H1 (cell line): Measurements from ENCODE around the gene ENTREP3. TPM values are rescaled to one million over a fixed set of nuclear protein-coding genes. Genes with fewer than 3 reads are reported as not detected.

ENCODE experiments used
- CTCF ChIA-PET: fragments of 300-600 bp; sonication (Branson Sonifier 250); formaldehyde crosslinking; loops from one replicate; lab custom pipeline; 2021; ENCODE audit not compliant: partially characterized antibody; lab: Charles Lee
- POLR2A ChIA-PET: fragments of 300-600 bp; sonication (Branson Sonifier 250); formaldehyde crosslinking; loops from one replicate; lab custom pipeline; 2021; ENCODE audit warnings: inconsistent platforms; ENCODE audit not compliant: partially characterized antibody; lab: Charles Lee
- DNase-seq, 2 experiments: peaks; one replicate each; pipeline versions ENCODE4 v3.0.0 to v3.0.0-alpha.2; 2010 to 2022; ENCODE audit warnings: low spot score in 2 of 2, low read depth in 1 of 2, mixed read lengths in 1 of 2
- FAIRE-seq: peaks from 2 replicates; lab custom pipeline; 2011; peaks lifted over from hg19 to GRCh38; lab: Jason Lieb, UNC
- H2AFZ ChIP-seq: 2 replicates; pipeline ENCODE4 v1.8.1; 2012; ENCODE audit warnings: low read length, inconsistent platforms
- H2AK5ac ChIP-seq: 2 replicates; pipeline ENCODE4 v1.6.1; 2013; ENCODE audit warnings: low read depth, low read length
- H2BK120ac ChIP-seq: replicated peaks from 2 replicates; pipeline ENCODE3; 2013; ENCODE audit warnings: low read depth, low read length, inconsistent platforms
- H2BK12ac ChIP-seq: 2 replicates; pipeline ENCODE4 v1.6.1; 2013; ENCODE audit warnings: low read depth, low read length
- H2BK15ac ChIP-seq: 2 replicates; pipeline ENCODE4 v1.6.1; 2013; ENCODE audit warnings: low read length
- H2BK20ac ChIP-seq: 2 replicates; pipeline ENCODE4 v1.6.1; 2013; ENCODE audit warnings: low read length
- H2BK5ac ChIP-seq: 2 replicates; pipeline ENCODE4 v1.6.1; 2013; ENCODE audit warnings: low read depth, low read length
- H3K14ac ChIP-seq: 2 replicates; pipeline ENCODE4 v1.6.1; 2013; ENCODE audit warnings: inconsistent platforms; ENCODE audit not compliant: insufficient read length
- H3K18ac ChIP-seq: 2 replicates; pipeline ENCODE4 v1.6.1; 2013; ENCODE audit warnings: low read length; ENCODE audit errors: extremely low read depth
- H3K23ac ChIP-seq: 2 replicates; pipeline ENCODE4 v1.6.1; 2013; ENCODE audit warnings: inconsistent platforms; ENCODE audit not compliant: insufficient read length
- H3K23me2 ChIP-seq: 2 replicates; pipeline ENCODE4 v1.6.1; 2013; ENCODE audit warnings: low read depth, low read length
- H3K27ac ChIP-seq: 2 replicates; pipeline ENCODE4 v1.6.1; 2011; ENCODE audit warnings: low read depth, low read length, inconsistent platforms
- H3K27me3 ChIP-seq, 4 experiments: replicated peaks in 1 of 4; 1 replicate in 1 of 4; 2 replicates in 3 of 4; pipeline versions ENCODE4 v1.6.1 to v1.8.1; 2011 to 2013; ENCODE audit warnings: low read length in 3 of 4, mild to moderate bottlenecking in 3 of 4, inconsistent platforms in 2 of 4, mixed read lengths in 2 of 4, moderate library complexity in 1 of 4; ENCODE audit not compliant: control insufficient read depth in 3 of 4, insufficient read depth in 3 of 4; ENCODE audit errors: extremely low read depth in 1 of 4
- H3K36me3 ChIP-seq, 4 experiments: 2 replicates each; pipeline versions ENCODE4 v1.6.1 to v1.8.1; 2011 to 2013; ENCODE audit warnings: mild to moderate bottlenecking in 4 of 4, low read length in 3 of 4, moderate library complexity in 2 of 4, control low read depth in 1 of 4, inconsistent platforms in 1 of 4; ENCODE audit not compliant: insufficient read depth in 4 of 4, control insufficient read depth in 2 of 4
- H3K4ac ChIP-seq: replicated peaks from 2 replicates; pipeline ENCODE3; 2013; ENCODE audit warnings: low read length, low read depth, mixed read lengths, inconsistent platforms; ENCODE audit not compliant: insufficient read length
- H3K4me1 ChIP-seq, 4 experiments: replicated peaks in 1 of 4; 1 replicate in 1 of 4; 2 replicates in 3 of 4; pipeline versions ENCODE4 v1.6.1 to v1.8.1; 2011 to 2013; ENCODE audit warnings: low read length in 3 of 4, inconsistent platforms in 2 of 4, mixed read lengths in 1 of 4; ENCODE audit not compliant: insufficient read depth in 4 of 4, control insufficient read depth in 3 of 4
- H3K4me2 ChIP-seq, 2 experiments: 2 replicates each; pipeline versions ENCODE4 v1.6.1 to v1.8.1; 2011 to 2013; ENCODE audit warnings: low read depth in 2 of 2, low read length in 2 of 2, control low read depth in 1 of 2, inconsistent platforms in 1 of 2, mild to moderate bottlenecking in 1 of 2; ENCODE audit not compliant: insufficient read depth in 1 of 2
- H3K4me3 ChIP-seq, 4 experiments: fragments of 200-600, 300-600 bp in 1 of 4; sonication (generic), shearing (Covaris generic), sonication (Bioruptor Twin) in 1 of 4; 2 replicates each; pipeline versions ENCODE4 v1.5.1 to v1.8.1; 2011 to 2016; ENCODE audit warnings: low read length in 4 of 4, low read depth in 3 of 4, control low read depth in 2 of 4, inconsistent platforms in 2 of 4, mild to moderate bottlenecking in 2 of 4, mixed read lengths in 1 of 4, moderate library complexity in 1 of 4; ENCODE audit not compliant: insufficient read depth in 2 of 4; ENCODE audit errors: extremely low read depth in 1 of 4
- H3K56ac ChIP-seq: replicated peaks from 2 replicates; pipeline ENCODE3; 2013; ENCODE audit warnings: low read depth, mild to moderate bottlenecking, mixed read lengths, low read length, inconsistent platforms; ENCODE audit not compliant: insufficient read length
- H3K79me1 ChIP-seq: 2 replicates; pipeline ENCODE4 v1.6.1; 2013; ENCODE audit warnings: low read depth, low read length, control low read depth
- H3K79me2 ChIP-seq, 2 experiments: 2 replicates each; pipeline versions ENCODE4 v1.6.1 to v1.8.1; 2012 to 2013; ENCODE audit warnings: low read length in 2 of 2, mild to moderate bottlenecking in 2 of 2, inconsistent platforms in 1 of 2; ENCODE audit not compliant: insufficient read depth in 2 of 2, control insufficient read depth in 1 of 2
- H3K9ac ChIP-seq, 4 experiments: replicated peaks in 1 of 4; 1 replicate in 1 of 4; 2 replicates in 3 of 4; pipeline versions ENCODE4 v1.6.1 to v1.8.1; 2011 to 2013; ENCODE audit warnings: low read depth in 3 of 4, low read length in 3 of 4, control low read depth in 2 of 4, mild to moderate bottlenecking in 2 of 4, moderate library complexity in 2 of 4, inconsistent platforms in 1 of 4; ENCODE audit errors: extremely low read depth in 1 of 4
- H3K9me3 ChIP-seq, 2 experiments: 2 replicates each; pipeline versions ENCODE4 v1.6.1 to v1.8.1; 2012 to 2013; ENCODE audit warnings: mild to moderate bottlenecking in 2 of 2, moderate library complexity in 2 of 2, control low read depth in 1 of 2, inconsistent platforms in 1 of 2, low read depth in 1 of 2, low read length in 1 of 2, mixed read lengths in 1 of 2; ENCODE audit not compliant: insufficient read depth in 2 of 2
- H4K20me1 ChIP-seq, 2 experiments: replicated peaks in 1 of 2; 2 replicates each; pipeline versions ENCODE3 to v1.8.1; 2011 to 2013; ENCODE audit warnings: inconsistent platforms in 2 of 2, low read length in 2 of 2, mild to moderate bottlenecking in 1 of 2; ENCODE audit not compliant: insufficient read depth in 2 of 2, control insufficient read depth in 1 of 2
- H4K5ac ChIP-seq: 2 replicates; pipeline ENCODE4 v1.6.1; 2013; ENCODE audit warnings: low read length, low read depth, mixed read lengths, inconsistent platforms; ENCODE audit not compliant: insufficient read length
- H4K8ac ChIP-seq: 2 replicates; pipeline ENCODE4 v1.8.0; 2013; ENCODE audit warnings: mild to moderate bottlenecking, moderate library complexity, low read length, inconsistent platforms; ENCODE audit not compliant: insufficient read depth; ENCODE audit errors: extremely low read depth
- H4K91ac ChIP-seq: replicated peaks from 2 replicates; pipeline ENCODE3; 2013; ENCODE audit warnings: low read length, mixed read lengths, inconsistent platforms; ENCODE audit not compliant: insufficient read length
- BACH1 ChIP-seq: IDR thresholded peaks from 2 replicates; pipeline ENCODE4 v1.6.1; 2012; ENCODE audit warnings: low read length, improper control_type of control experiment
- CBX5 ChIP-seq: fragments of 300-800, 300-1000 bp; sonication (generic); IDR thresholded peaks from 2 replicates; pipeline ENCODE4 v1.7.1; 2016; ENCODE audit warnings: antibody characterized with exemption, low read length, low read depth
- CEBPB ChIP-seq: IDR thresholded peaks from 2 replicates; pipeline ENCODE4 v1.6.1; 2012; ENCODE audit warnings: low read depth, low read length
- GABPA ChIP-seq: IDR thresholded peaks from 2 replicates; pipeline ENCODE4 v1.6.1; 2011; ENCODE audit warnings: mild to moderate bottlenecking, low read length, moderate library complexity, borderline replicate concordance; ENCODE audit not compliant: insufficient read depth
- MAX ChIP-seq: IDR thresholded peaks from 2 replicates; pipeline ENCODE4 v1.6.1; 2012; ENCODE audit warnings: inconsistent platforms
- RBBP5 ChIP-seq: IDR thresholded peaks from 2 replicates; pipeline ENCODE4 v1.7.1; 2012; ENCODE audit warnings: low read depth, mild to moderate bottlenecking, inconsistent platforms, low read length, moderate library complexity, borderline replicate concordance
- SP2 ChIP-seq: IDR thresholded peaks from 2 replicates; pipeline ENCODE4 v1.6.1; 2012; ENCODE audit warnings: mild to moderate bottlenecking, low read length, inconsistent platforms
- SP4 ChIP-seq: IDR thresholded peaks from 2 replicates; pipeline ENCODE4 v1.6.1; 2012; ENCODE audit warnings: low read length, inconsistent platforms
- TCF12 ChIP-seq: IDR thresholded peaks from 2 replicates; pipeline ENCODE4 v1.6.1; 2011; ENCODE audit warnings: low read depth, mild to moderate bottlenecking, low read length
- YY1 ChIP-seq: IDR thresholded peaks from 2 replicates; pipeline ENCODE4 v1.6.1; 2011; ENCODE audit warnings: low read depth, mild to moderate bottlenecking, low read length
- WGBS, 2 experiments: shearing (Covaris generic) in 1 of 2; methylation state at CpG; one replicate each; pipeline versions ENCODE4 v1.1.6 to v1.1.7; 2013 to 2015; ENCODE audit warnings: low lambda C conversion rate in 2 of 2, mixed read lengths in 2 of 2, inconsistent platforms in 1 of 2, low coverage in 1 of 2, missing lambda C conversion rate in 1 of 2; ENCODE audit not compliant: insufficient replicate concordance in 2 of 2, insufficient coverage in 1 of 2, insufficient read length in 1 of 2; ENCODE audit errors: extremely low coverage in 1 of 2, missing lambda C conversion rate in 1 of 2; 5-methylcytosine and 5-hydroxymethylcytosine counted together
- polyA plus RNA-seq, 7 experiments: library from polyadenylated mRNA; depleted of rRNA in 3 of 7; stranded (reverse) in 5 of 7; unstranded in 2 of 7; fragments of >200 nt in 5 of 7; fragments of 200-250 nt in 2 of 7; gene quantifications; 1 replicate in 5 of 7; 2 replicates in 1 of 7; 4 replicates in 1 of 7; pipeline versions ENCODE4 v1.2.1 to v1.2.3, GENCODE V29; 2011 to 2013; ENCODE audit warnings: missing spikeins in 2 of 7, mixed read lengths in 2 of 7
- total RNA-seq: library from RNA; stranded (reverse); fragmentation: NEBNext Ultra II Directional; extraction: Animal tissue kit (Norgen Biotek cat#: 25700); gene quantifications from 2 replicates; pipeline ENCODE4 v1.2.1, GENCODE V29; 2021

ENTREP3 gene
- total and polyA plus RNA-seq, 2 of the 8 experiments (the other 6 are each of a cell fraction or from before 2014, with no cell fraction given), result 22.8 to 52.2 TPM

DNA sequence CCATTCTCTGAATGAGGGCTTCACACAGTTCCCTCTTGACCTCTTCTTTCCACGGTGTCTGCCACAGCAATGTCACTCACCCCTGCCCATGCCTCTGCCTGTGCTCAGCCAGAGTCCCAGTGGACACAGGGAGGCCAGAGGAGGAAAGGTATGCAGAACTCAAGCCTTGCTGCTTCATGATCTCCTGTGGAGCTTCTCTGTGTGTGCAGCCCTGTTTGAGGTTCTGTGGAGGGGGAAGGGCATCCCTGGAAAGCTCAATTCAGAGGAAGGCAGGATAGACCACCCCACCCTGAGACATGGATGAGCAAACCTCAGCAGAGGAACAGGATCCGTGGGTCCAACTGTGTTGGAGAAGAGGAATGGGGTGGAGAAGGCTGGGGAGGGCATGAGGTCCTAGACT, 24.0 kb upstream of the ENTREP3 start:
- Histone ChIP-seq H4K8ac (no peak overlapping the region), H2BK5ac (no peak overlapping the region), H3K4me2 (peak overlapping the region in 1 of 2 experiments; percentile 85; a peak in 1 of 4 replicates), H3K18ac (no peak overlapping the region), H3K27ac (no peak overlapping the region), H3K79me2 (no peaks in the 10 kb centered on the region), H3K4me1 (peaks cover 9 to 10% (median 10%) of the 10 kb centered on the region in 4 experiments), H3K4me3 (peak overlapping the region in 2 of 4 experiments; percentile 7 to 12; a peak in 2 of 8 replicates), H2BK15ac (peak overlapping the region; percentile 54; the same call in 1 of the 2 replicates), H3K23me2 (peaks cover 10% of the 10 kb centered on the region; the same call in 1 of the 2 replicates), H3K9me3 (no peaks in the 10 kb centered on the region), H3K14ac (no peak overlapping the region), H3K9ac (no peak overlapping the region), H4K91ac (no peak overlapping the region), H2BK12ac (peak overlapping the region; percentile 44; the same call in 1 of the 2 replicates), H3K23ac (no peak overlapping the region), H3K27me3 (peaks cover 0 to 3% (median 0%) of the 10 kb centered on the region in 4 experiments; a peak in 2 of 7 replicates), H3K79me1 (no peaks in the 10 kb centered on the region; the same call in 1 of the 2 replicates), H2BK20ac (0 out of 2 replicates have a peak overlapping the region, but pooled peaks have one; percentile 27), H3K4ac (no peak overlapping the region), H3K36me3 (no peaks in the 10 kb centered on the region; a peak in 1 of 8 replicates), H3K56ac (no peak overlapping the region), H2BK120ac (no peak overlapping the region), H2AK5ac (no peak overlapping the region), H2AFZ (no peak overlapping the region), H4K5ac (no peak overlapping the region), H4K20me1 (no peaks in the 10 kb centered on the region)
- FAIRE-seq (no peak), DNase-seq (no peak)
- 88% methylated on average over 2 of the region's 2 CpGs; no CpG with 5 or more reads in 1 of the 2 experiments for WGBS, 2 experiments
- POLR2A ChIA-PET, result interaction anchor here (0.7 to 2.4 kb wide), 11 partner anchors 9 to 1002 kb away, joined by 3 to 7 read pairs (median 4); partner anchors contain the start of genes FDPS and SCAMP3
- CTCF ChIA-PET, result interaction anchor here (1.3 to 8.4 kb wide), 12 partner anchors 9 to 76 kb away, joined by 3 to 79 read pairs (median 8); partner anchors contain the start of genes FDPS, PKLR, RUSC1 and SCAMP3
- no peak for TF ChIP-seq CBX5
- TF ChIP-seq TCF12, result no peak
- no peak for TF ChIP-seq MAX
- no peak for TF ChIP-seq YY1
- TF ChIP-seq CEBPB, result no peak
- TF ChIP-seq BACH1, result no peak
- no peak for TF ChIP-seq RBBP5
- no peak for TF ChIP-seq SP2
- TF ChIP-seq GABPA, result no peak
- no peak for TF ChIP-seq SP4
